GM18858 (cell line): ENCODE results near the gene NT5C3A.

Experiments
- ATAC-seq: cut with Tn5 transposase; IDR thresholded peaks from one replicate; pipeline ENCODE4 v1.9.1; 2021; ENCODE audit not compliant: unreplicated experiment

NT5C3A gene

GRCh38 chr7:33075818-33076518 is 13.4 kb upstream of the NT5C3A start:
- no peak for ATAC-seq

- no peak for ATAC-seq
Observed at GRCh38 chr7:33073243-33073642, 10.7 kb upstream of the NT5C3A start.

- no peak for ATAC-seq
Observed at GRCh38 chr7:33072471-33072870, 9.9 kb upstream of the NT5C3A start.

GRCh38 chr7:33070831-33071230 is 8.3 kb upstream of the NT5C3A start:
- ATAC-seq: no peak

GRCh38 chr7:33070277-33070676 is 7.7 kb upstream of the NT5C3A start:
- no peak for ATAC-seq

- no peak for ATAC-seq
Observed at GRCh38 chr7:33067921-33068320, 5.3 kb upstream of the NT5C3A start.

- no peak for ATAC-seq
Observed at GRCh38 chr7:33066771-33067170, 4.2 kb upstream of the NT5C3A start.

GRCh38 chr7:33065981-33066380 is 3.4 kb upstream of the NT5C3A start:
- no peak for ATAC-seq

- ATAC-seq: peak; percentile 89
Observed at GRCh38 chr7:33062782-33063443, 337 bp upstream of the NT5C3A start.

GRCh38 chr7:33061282-33061937 is 1.2 kb downstream of the NT5C3A start:
- ATAC-seq: no peak

- ATAC-seq: no peak
Observed at GRCh38 chr7:33059635-33060034, 2.9 kb downstream of the NT5C3A start.

GRCh38 chr7:33055158-33055557 is 7.4 kb downstream of the NT5C3A start:
- no peak for ATAC-seq

- peak; percentile 31 for ATAC-seq
Observed at GRCh38 chr7:33054261-33054964, 8.2 kb downstream of the NT5C3A start.

GRCh38 chr7:33053721-33054120 is 8.9 kb downstream of the NT5C3A start:
- no peak for ATAC-seq

GRCh38 chr7:33050535-33051318 is 11.8 kb downstream of the NT5C3A start:
- peak; percentile 61 for ATAC-seq

- no peak for ATAC-seq
Observed at GRCh38 chr7:33048704-33049103, 13.9 kb downstream of the NT5C3A start.

- ATAC-seq: no peak
Observed at GRCh38 chr7:33048257-33048656, 14.3 kb downstream of the NT5C3A start.

- ATAC-seq: peak; percentile 31
Observed at GRCh38 chr7:33044986-33045385, 17.6 kb downstream of the NT5C3A start.

- no peak for ATAC-seq
Observed at GRCh38 chr7:33044401-33044718, 18.2 kb downstream of the NT5C3A start.

- ATAC-seq: no peak
Observed at GRCh38 chr7:33043501-33044400, 18.8 kb downstream of the NT5C3A start.
